Measurements from ENCODE around the gene CEMIP2.

GRCh38 chr9:71680189-71680980, 87.9 kb downstream of the CEMIP2 start:
- TF ChIP-seq CTCF (IDR thresholded peaks at IDR 0.05; ENCODE audit: insufficient read depth, low read length, poor library complexity, severe bottlenecking) (no peak), EZH2phosphoT487 (conservative IDR thresholded peaks at IDR 0.05; ENCODE audit: low read length) (no peak)

All from SU-DHL-6 (cell line).